Midbrain (tissue), 1 donor: ENCODE measurements around the gene TNS3.
A peak's percentile ranks its signal among the peaks of the same experiment; 100 is the strongest.

Experiments used
- DNase-seq: peaks from one replicate; lab custom pipeline; 2025; lab: John Stamatoyannopoulos, UW

The TNS3 gene

GRCh38 chr7:47407136-47407535, 174.8 kb downstream of the TNS3 start:
- no peak for DNase-seq

DNA sequence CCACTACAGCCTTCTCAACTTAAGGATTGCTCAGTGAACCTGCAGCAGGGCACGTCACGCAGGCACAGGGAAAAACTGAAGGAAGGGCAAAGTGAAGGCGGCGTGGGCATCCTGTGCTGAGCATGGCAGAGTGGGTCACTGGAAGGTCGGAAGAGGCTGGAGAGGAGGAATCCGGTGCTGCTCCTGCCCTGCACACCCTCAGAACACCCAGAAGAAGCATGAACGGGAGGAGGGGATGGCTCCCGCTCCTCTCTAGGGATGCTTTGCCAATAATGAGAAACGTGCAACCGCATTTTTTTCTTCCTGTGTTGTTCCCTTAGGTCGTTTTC, 175.1 kb downstream of the TNS3 start:
- DNase-seq, result no peak

DNA sequence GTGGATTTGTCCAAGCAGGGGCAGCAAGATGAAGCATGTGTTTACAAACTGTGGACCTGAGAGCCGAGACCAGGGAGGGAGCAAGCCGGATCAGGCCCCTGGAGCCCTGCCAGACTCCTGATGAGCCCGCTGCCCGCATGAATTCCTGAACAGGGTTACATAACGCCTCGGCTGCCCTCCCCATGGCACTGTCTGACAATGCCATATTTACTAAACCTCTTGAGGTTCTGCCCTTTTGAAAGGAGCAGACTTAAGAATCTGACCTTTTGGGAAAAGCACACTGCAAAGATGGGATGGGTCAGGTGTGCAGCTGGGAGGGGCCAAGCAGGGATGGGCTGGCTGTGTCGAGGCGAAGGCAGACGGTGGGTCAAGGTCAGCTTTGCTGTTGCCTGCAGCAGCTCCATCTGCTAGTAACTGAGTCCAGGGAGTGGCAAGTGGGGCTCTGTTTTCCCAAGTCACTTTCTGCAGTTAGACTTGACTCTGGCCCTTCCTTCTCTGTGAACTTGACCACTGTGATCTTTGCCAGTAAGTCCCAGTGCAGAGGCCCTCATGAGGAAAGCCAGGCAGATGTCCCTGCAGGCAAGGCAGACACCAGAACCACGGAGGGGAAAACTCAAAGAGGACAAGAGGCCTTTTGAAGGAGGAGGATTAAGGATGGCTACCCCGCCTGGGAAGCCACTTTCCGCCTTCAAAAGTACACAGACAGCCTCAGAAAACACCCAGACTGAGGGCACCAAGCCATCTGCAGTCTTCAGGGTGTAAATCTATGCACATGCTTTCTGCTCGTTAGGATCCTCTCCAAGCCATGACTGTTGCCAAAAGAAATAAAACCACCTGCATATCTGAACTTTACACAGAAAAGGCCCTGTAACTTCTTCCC, 175.8 kb downstream of the TNS3 start:
- peak; percentile 17 for DNase-seq

- no peak for DNase-seq
Measured at GRCh38 chr7:47405286-47405904, 176.5 kb downstream of the TNS3 start.

GRCh38 chr7:47404010-47404409, 177.9 kb downstream of the TNS3 start:
- no peak for DNase-seq

GRCh38 chr7:47402941-47403866, 178.7 kb downstream of the TNS3 start:
- DNase-seq, result no peak

DNA sequence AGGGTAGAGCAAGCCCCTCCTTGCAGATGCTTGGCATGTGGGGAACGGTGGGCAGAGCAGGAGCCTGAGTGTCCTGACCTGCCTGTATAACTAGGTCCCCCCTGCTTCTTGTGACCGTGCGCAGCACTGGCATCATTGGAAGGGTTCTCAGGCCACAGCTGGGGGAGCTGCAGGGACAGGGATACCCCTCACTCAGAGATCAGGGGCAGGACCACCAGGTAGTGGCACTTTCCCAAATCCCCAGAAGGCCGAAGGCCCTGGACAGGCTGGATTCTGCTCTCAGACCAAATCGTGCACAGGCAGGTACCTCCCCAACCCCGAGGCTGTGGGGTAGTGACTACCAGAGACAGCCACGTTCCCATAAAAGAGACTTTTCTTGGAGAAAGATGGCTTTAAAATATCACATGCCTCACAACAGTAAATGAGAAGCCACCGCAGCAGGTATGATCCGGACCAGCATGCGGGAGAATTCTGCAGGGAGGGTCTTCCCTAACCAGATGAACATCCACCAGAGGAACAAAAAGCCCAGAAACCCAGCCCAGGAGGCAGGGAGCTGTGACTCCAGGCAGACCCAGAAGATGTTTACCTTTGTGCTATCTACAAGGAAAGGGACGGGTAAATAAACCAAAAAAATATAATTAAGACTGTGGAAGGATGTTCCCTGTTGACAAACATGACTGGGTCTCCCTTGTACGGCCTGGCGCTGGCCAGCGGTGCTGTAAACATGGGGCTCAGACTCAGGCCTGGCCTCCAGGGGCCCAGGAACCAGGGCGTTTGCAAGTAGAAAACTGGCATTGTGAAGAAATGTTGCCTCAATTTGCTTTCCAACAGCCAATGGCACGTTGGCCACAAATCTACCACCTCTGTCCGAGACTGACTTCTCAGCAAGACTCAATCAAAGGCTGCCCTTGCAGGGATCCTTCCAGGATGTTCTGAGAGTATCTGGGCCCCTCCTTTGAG, 180.0 kb downstream of the TNS3 start:
- DNase-seq, result no peak

GRCh38 chr7:47400741-47401206, 181.1 kb downstream of the TNS3 start:
- DNase-seq, result no peak

DNA sequence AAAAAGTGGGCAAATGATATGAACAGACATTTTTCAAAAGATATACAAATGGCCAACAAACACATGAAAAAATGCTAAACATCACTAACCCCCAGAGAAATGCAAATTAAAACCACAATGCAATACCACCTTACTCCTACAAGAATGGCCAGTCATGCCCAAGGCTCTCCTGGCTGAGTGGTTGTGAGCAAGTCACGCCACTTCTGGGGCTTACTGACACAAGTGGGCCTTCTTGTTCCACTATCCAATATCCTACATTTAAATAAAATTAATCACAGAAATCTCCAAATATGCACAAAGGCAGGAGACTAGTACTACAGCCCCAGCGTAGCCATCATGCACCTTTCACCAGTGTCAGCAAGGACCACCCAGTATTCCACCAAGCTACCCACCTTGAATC, 181.9 kb downstream of the TNS3 start:
- no peak for DNase-seq

DNA sequence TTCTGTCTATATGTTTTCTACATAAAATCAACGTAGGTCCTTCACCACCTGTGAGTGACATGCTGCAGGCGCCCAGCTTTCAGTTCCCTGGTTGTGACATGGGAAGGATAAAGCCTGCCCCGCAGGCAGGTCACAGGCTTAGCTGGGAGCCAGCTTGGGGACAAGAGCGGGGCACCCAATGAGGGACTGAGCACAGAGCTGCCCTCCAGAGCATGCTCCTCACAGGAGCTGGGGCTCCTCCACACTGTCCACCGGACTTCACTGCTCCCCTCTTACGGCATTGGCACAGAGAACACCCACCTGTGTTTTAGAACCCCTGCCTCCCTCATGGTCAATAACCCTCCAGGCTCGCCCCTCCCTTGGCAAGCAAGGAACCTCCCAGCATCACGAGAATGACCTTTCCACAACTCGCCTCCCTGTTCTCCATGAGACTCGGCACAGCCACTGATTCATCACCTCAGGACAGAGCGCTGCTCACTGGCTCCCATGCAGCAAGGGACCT, 187.1 kb downstream of the TNS3 start:
- no peak for DNase-seq

GRCh38 chr7:47394216-47394615, 187.7 kb downstream of the TNS3 start:
- no peak for DNase-seq

DNA sequence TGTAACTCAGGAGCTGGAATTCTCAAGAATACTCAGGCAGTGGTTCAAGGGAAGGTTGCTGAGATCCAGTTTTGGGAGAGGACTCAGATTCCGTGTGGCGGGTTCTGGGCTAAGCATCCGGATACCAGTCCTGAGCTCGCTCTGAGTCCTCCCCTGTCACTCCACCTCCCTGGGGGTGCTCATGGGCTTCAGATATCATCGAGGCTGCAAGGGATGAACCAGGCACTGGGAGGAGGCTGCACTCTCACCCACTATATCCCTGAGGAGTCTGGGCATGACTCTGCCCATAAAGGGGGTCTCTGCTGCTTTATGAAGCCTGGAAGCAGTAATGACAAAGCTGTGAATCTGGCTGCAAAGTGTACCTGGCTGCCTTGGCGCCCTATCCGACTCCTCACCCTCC, 188.5 kb downstream of the TNS3 start:
- DNase-seq, result no peak

GRCh38 chr7:47392241-47392759, 189.6 kb downstream of the TNS3 start:
- DNase-seq, result peak; percentile 40

- no peak for DNase-seq
Measured at GRCh38 chr7:47391726-47392125, 190.2 kb downstream of the TNS3 start.

GRCh38 chr7:47390914-47391313, 191.0 kb downstream of the TNS3 start:
- no peak for DNase-seq

DNA sequence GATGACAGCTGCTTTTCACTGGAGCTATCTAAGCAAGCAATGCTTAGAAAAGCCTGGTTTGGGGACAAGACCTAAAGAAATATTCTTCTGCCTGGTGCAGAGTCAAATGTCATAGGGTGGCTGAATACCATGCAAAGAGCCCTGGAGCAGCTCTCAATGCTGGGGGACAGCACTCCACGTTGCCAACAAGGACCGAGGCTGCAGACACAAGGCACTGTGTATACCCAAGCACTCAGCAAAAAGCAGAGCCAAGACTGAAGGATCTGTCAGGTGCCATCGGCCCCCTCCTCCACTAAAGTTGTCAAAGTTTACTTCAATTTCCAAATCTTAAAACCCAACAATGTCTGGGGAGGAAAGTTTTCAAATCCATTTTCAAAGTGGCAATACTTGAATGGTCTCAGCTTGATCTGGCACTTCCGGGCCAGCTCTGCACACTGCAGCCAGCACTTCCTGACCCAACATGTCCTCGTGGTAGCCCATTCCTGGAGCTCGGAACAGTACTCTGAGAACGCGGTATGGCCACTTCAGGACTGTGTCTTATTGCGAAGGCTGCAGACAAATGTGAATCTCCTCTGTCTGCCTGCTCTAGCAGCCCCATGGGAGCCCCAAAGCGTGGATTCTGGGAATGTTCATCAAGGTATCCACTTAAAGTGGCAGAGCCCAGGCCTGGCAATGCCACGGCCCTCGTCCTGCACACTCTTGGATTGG, 191.8 kb downstream of the TNS3 start:
- no peak for DNase-seq

DNA sequence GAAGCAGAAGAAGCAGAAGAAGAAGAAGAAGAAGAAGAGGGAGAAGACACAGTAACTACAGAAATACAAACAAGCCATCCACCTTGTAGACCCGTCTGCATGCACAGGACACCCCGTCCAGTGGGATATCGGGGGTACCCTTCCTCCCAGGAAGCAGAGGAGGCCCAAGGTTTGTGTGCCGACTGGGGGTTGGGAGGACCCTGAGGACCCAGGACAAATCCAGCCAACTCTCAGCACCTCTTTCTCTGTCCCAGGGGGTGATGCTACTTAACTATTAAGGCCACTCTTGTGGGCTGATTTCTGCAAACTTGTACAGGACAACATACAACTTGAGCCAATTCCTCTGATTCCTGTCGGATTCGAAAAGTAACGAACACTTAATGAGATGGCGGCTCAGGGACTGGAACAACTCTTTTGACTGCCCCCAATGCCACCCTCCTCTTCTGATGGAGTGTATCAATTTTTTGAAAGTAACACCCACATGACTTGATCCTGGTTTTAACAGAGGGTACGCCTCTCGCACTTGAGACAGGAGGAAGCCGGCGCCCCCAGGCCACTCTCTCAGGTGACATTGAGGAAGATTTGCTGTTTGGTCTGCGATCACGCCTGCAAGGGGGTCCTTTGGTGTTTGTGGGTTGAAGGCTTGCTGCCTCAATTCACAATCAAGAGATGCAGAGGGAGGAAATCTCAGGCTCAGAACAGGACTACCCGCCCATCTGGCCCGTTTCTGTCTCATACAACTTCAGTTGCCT, 192.6 kb downstream of the TNS3 start:
- no peak for DNase-seq

GRCh38 chr7:47387506-47387905, 194.4 kb downstream of the TNS3 start:
- DNase-seq, result no peak

- peak; percentile 18 for DNase-seq
Measured at GRCh38 chr7:47386273-47386835, 195.6 kb downstream of the TNS3 start.
